Thoracic aorta (tissue), 2 donors: ENCODE measurements around the gene LMF2. TPM values are rescaled to one million over a fixed set of nuclear protein-coding genes. Genes with fewer than 3 reads are reported as not detected.

Experiments used
- ATAC-seq: fragments of 150-250 bp; one replicate; pipeline ENCODE4 v1.8.0; 2017; ENCODE audit warnings: low read depth; ENCODE audit not compliant: insufficient number of reproducible peaks, low FRiP score
- DNase-seq: peaks from one replicate; pipeline ENCODE4 v3.0.0-alpha.2; 2020; ENCODE audit warnings: low spot score
- H3K27ac ChIP-seq, 2 donors: fragments of 200-600 bp; sonication (generic); 1 replicate in 1 of 2; 2 replicates in 1 of 2; pipeline ENCODE4 v1.5.1; 2016; ENCODE audit warnings: mild to moderate bottlenecking in 2 of 2, moderate library complexity in 2 of 2
- H3K27me3 ChIP-seq: fragments of 200-600 bp; sonication (generic); replicated peaks from 2 replicates; pipeline ENCODE4 v1.6.0; 2016; ENCODE audit warnings: mild to moderate bottlenecking; ENCODE audit not compliant: insufficient read depth
- H3K36me3 ChIP-seq: fragments of 200-600 bp; sonication (generic); one replicate; pipeline ENCODE4 v1.5.1; 2016
- H3K4me1 ChIP-seq, 2 donors: fragments of 200-600 bp; sonication (generic); 1 replicate in 1 of 2; 2 replicates in 1 of 2; pipeline versions ENCODE4 v1.5.1 to v1.6.0; 2016; ENCODE audit warnings: low read depth in 2 of 2, mild to moderate bottlenecking in 1 of 2; ENCODE audit not compliant: control insufficient read depth in 1 of 2
- H3K4me3 ChIP-seq: fragments of 200-600 bp; sonication (generic); 2 replicates; pipeline ENCODE4 v1.5.1; 2016; ENCODE audit warnings: mild to moderate bottlenecking
- H3K9me3 ChIP-seq: fragments of 200-600 bp; sonication (generic); 2 replicates; pipeline ENCODE4 v1.5.1; 2016
- total RNA-seq, 2 donors: library from RNA; depleted of rRNA; stranded (reverse); fragments of >200 nt; gene quantifications; one replicate each; pipeline versions ENCODE4 v1.1.0 to v1.2.3, GENCODE V29; 2016
- TF ChIP-seq, protein P1 (sequence below): fragments of 200-600 bp; sonication (generic); IDR thresholded peaks from one replicate; pipeline ENCODE4 v1.5.1; 2019; ENCODE audit warnings: antibody characterized with exemption

Gene LMF2
- total RNA-seq, 2 donors from 2014 or later = 61.9 to 87.6 TPM

DNA sequence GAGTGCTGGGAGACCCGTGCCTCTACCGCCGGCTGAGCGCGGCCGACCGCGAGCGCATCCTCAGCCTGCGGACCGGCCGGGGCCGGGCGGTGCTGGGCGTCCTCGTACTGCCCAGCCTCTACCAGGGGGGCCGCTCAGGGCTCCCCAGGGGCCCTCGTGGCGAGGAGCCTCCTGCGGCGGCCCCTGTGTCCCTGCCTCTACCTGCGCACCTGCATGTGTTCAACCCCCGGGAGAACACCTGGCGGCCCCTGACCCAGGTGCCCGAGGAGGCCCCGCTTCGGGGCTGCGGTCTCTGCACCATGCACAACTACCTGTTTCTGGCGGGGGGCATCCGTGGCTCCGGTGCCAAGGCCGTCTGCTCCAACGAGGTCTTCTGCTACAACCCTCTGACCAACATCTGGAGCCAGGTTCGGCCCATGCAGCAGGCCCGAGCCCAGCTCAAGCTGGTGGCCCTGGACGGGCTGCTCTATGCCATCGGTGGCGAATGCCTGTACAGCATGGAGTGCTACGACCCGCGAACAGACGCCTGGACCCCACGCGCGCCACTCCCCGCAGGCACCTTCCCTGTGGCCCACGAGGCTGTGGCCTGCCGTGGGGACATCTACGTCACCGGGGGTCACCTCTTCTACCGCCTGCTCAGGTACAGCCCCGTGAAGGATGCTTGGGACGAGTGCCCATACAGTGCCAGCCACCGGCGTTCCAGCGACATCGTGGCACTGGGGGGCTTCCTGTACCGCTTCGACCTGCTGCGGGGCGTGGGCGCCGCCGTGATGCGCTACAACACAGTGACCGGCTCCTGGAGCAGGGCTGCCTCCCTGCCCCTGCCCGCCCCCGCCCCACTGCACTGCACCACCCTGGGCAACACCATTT lies 41.7 kb upstream of the LMF2 start:
- TF ChIP-seq, protein P1, sequence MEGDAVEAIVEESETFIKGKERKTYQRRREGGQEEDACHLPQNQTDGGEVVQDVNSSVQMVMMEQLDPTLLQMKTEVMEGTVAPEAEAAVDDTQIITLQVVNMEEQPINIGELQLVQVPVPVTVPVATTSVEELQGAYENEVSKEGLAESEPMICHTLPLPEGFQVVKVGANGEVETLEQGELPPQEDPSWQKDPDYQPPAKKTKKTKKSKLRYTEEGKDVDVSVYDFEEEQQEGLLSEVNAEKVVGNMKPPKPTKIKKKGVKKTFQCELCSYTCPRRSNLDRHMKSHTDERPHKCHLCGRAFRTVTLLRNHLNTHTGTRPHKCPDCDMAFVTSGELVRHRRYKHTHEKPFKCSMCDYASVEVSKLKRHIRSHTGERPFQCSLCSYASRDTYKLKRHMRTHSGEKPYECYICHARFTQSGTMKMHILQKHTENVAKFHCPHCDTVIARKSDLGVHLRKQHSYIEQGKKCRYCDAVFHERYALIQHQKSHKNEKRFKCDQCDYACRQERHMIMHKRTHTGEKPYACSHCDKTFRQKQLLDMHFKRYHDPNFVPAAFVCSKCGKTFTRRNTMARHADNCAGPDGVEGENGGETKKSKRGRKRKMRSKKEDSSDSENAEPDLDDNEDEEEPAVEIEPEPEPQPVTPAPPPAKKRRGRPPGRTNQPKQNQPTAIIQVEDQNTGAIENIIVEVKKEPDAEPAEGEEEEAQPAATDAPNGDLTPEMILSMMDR = no peak
- H3K4me3 ChIP-seq = peak overlapping the region; percentile 49
- H3K9me3 ChIP-seq = no peaks in the 10 kb centered on the region
- H3K27ac ChIP-seq = no peak overlapping the region
- H3K4me1 ChIP-seq = peaks cover 5 to 19% of the 10 kb centered on the region in 2 donors
- H3K36me3 ChIP-seq = no peaks in the 10 kb centered on the region
- no peaks in the 10 kb centered on the region for H3K27me3 ChIP-seq
- ATAC-seq (no peak), DNase-seq (no peak)

DNA sequence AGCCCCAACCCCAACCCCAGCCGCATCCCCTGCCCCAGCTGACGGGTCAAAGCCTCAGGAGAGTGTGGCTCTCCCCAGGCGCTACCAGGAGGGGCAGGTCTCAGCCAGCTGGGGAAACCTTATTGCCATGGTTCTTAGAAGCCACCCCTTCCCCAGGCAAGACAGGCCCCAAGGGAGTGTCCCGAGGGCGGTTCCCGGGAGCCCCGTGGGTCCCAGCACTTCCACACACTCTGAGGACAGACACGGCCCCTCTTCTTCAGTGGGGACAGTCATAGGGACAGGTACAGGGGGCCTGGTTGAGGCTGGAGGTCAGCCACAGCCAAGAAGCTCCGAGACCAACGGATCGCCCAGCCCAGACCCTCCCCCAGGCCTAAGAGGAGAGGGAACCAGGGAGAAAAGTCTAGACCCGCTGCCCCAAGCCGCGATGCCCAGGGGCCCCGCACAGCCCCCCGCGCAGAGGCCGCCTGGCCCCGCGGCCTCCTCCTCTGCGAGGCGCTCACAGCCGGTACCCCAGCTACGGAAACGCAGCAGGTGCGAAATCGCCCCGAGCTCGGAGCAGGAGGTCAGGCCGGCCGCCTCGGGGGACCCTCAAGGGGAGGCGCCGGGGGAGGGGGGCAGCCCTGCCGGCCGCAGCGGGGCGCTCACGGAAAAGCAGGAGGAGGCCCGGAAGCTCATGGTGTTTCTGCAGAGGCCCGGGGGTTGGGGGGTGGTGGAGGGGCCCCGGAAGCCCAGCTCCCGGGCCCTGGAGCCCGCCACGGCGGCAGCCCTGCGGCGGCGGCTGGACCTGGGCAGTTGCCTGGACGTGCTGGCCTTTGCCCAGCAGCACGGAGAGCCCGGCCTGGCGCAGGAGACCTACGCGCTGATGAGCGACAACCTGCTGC lies 40.8 kb upstream of the LMF2 start:
- TF ChIP-seq, protein P1 = no peak
- no peak for DNase-seq
- H3K27me3 ChIP-seq = no peaks in the 10 kb centered on the region
- no peak overlapping the region for H3K27ac ChIP-seq
- H3K4me3 ChIP-seq = peak overlapping the region; percentile 49
- no peaks in the 10 kb centered on the region for H3K36me3 ChIP-seq
- peaks cover 5 to 22% of the 10 kb centered on the region in 2 donors for H3K4me1 ChIP-seq
- ATAC-seq = no peak
- no peaks in the 10 kb centered on the region for H3K9me3 ChIP-seq

DNA sequence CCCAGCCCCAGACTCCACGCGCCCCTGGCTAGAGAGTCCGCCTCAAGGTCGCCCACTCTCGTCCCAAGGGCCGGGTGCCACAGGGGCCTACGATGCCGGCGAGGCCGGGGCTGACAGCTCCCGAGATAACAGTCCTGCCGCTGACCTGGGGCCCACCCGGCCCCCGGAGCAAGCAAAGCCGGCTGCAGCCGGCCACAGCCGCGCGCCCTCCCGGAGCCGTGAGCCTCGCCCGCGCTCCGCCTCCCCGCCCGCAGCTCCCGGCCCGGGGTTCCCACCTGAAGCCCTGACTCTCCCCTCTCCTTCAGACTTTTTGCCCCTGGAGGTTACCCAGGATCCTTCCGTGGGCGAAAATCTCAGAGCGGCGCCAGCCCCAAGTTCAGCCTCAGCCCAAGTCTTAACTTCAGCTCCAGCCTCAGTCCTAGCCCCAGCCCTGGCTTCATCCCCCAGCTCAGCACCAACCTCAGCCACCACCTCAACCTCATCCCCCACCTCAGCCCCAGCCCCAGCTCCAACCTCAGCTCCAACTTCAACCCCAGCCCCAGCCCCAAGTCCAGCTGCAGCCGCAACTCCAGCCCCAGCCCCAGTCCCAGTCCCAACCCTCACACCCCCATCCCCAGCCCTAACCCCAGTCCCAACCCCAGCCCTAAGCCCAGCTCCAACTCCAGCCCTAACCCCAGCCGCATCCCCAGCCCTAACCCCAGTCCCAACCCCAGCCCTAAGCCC lies 39.9 kb upstream of the LMF2 start:
- ATAC-seq (no peak), DNase-seq (no peak)
- H3K4me1 ChIP-seq = peaks cover 5 to 22% of the 10 kb centered on the region in 2 donors
- no peak overlapping the region for H3K27ac ChIP-seq
- TF ChIP-seq, protein P1 = no peak
- no peak overlapping the region for H3K4me3 ChIP-seq
- H3K27me3 ChIP-seq = no peaks in the 10 kb centered on the region
- H3K36me3 ChIP-seq = no peaks in the 10 kb centered on the region
- H3K9me3 ChIP-seq = no peaks in the 10 kb centered on the region

DNA sequence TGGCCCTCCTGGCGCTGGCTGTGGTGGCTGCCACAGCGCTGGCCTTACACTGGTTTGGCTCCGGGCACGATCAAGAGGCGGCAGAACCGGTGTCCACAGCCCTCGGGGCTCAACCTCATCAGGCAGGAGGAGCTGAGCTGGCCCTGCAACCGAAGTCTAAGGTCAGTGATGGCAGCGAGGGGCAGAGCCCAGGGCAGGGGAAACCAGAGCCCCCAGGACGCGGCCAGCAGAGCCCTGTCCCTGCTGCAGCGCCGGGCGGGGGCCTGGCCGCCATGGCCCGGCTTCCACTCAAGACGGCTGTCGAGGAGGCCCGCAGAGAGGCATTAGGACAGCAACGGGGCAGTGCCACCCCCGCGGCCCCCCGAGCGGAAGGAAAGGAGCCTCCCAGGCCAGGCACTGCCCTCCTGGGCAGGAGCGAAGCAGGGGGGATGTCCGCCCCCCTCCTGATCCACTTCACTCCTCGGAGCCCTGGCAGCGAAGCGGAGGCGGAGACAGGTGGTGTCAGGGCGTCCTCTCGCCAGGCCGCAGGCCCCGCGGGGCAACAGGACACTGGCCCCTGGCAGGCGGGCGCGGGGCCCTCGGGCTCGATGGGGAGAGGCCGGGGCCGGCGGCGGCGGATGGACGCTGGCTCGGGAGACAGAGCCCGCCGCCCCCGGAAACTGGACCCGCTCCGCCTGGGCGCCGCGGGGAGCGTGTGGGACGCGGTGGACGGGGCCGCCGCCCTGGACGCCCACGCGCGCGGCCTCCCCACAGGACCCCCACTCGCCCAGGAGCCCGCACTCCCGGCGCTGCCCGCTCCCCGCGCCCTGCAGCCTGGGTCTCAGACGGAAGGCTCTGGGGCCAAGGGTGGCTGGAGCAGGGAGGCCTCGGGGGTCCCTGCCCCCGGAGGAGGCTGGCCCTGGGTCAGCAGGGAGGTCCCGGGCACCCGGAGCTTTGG lies 39.1 kb upstream of the LMF2 start:
- no peak overlapping the region for H3K4me3 ChIP-seq
- H3K27ac ChIP-seq = no peak overlapping the region
- no peaks in the 10 kb centered on the region for H3K36me3 ChIP-seq
- ATAC-seq (no peak), DNase-seq (no peak)
- H3K4me1 ChIP-seq = peaks cover 5 to 22% of the 10 kb centered on the region in 2 donors
- H3K27me3 ChIP-seq = no peaks in the 10 kb centered on the region
- TF ChIP-seq, protein P1 = no peak
- H3K9me3 ChIP-seq = no peaks in the 10 kb centered on the region
